AG04450 (cell line): ENCODE data around the gene AGAP2. TPM values are rescaled to one million over a fixed set of nuclear protein-coding genes. Genes with fewer than 3 reads are reported as not detected.

ENCODE experiments used
- CTCF ChIA-PET: fragments of 300-600, 350-600 bp; formaldehyde crosslinking; extraction: SDS; loops from one replicate; lab custom pipeline; 2022; ENCODE audit warnings: antibody characterized with exemption, inconsistent platforms; lab: Charles Lee
- POLR2A ChIA-PET: fragments of 350-600 bp; formaldehyde crosslinking; extraction: SDS; loops from one replicate; lab custom pipeline; 2021; ENCODE audit warnings: antibody characterized with exemption, inconsistent platforms; lab: Yijun Ruan, JAX
- DNase-seq: peaks from one replicate; pipeline ENCODE4 v3.0.0-alpha.2; 2011; ENCODE audit warnings: low read depth, low spot score
- H3K27ac ChIP-seq: one replicate; pipeline ENCODE4 v1.5.1; 2012; ENCODE audit warnings: low read depth, low read length, control low read depth
- H3K27me3 ChIP-seq: one replicate; pipeline ENCODE4 v1.6.0; 2012; ENCODE audit warnings: low read length; ENCODE audit not compliant: control insufficient read depth, insufficient read depth
- H3K4me3 ChIP-seq: 2 replicates; pipeline ENCODE4 v1.5.1; 2011; ENCODE audit warnings: mild to moderate bottlenecking, low read depth, low read length, control low read depth
- H3K9me3 ChIP-seq: 2 replicates; pipeline ENCODE4 v1.5.1; 2012; ENCODE audit warnings: low read length; ENCODE audit not compliant: control insufficient read depth, insufficient read depth
- polyA plus RNA-seq: library from polyadenylated mRNA; depleted of rRNA; stranded (reverse); fragments of >200 nt; gene quantifications from 2 replicates; pipeline ENCODE4 v1.2.3, GENCODE V29; 2011
- TF ChIP-seq, protein P1 (sequence below): IDR thresholded peaks from 2 replicates; pipeline ENCODE4 v1.5.1; 2011; ENCODE audit warnings: low read depth, low read length, control low read depth, inconsistent platforms

AGAP2 gene
- polyA plus RNA-seq, 1 experiment = 0.02 TPM

DNA sequence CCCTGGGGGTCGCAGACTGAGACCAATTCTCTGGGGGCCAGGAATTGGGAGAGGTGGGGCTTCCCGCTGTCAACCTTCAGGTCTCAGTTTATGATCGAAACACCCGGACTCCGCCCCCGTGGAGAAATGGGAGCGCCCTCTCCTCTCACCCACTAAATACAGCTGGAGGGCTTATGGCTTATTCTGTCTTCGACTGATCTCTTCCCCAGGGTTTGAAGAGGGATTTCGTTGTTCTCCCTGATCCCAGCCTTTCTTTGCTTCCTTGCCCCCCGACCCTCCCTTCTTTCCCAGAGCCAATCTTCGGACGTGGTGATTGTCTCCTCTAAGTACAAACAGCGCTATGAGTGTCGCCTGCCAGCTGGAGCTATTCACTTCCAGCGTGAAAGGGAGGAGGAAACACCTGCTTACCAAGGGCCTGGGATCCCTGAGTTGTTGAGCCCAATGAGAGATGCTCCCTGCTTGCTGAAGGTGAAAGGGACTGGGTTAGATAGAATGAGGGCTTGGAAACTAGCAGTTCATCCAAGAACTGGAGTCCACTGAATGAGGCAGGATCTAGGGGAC lies 44.0 kb downstream of the AGAP2 start:
- POLR2A ChIA-PET = no interaction called here
- H3K27ac ChIP-seq = no peak overlapping the region
- no peaks in the 10 kb centered on the region for H3K9me3 ChIP-seq
- H3K4me3 ChIP-seq = peak overlapping the region; percentile 99
- CTCF ChIA-PET = interaction anchor here (0.7 to 3.6 kb wide), 2 partner anchors 60 to 111 kb away, joined by 3 to 38 read pairs; no protein-coding TSS in a partner anchor
- H3K27me3 ChIP-seq = no peaks in the 10 kb centered on the region
- TF ChIP-seq, protein P1, sequence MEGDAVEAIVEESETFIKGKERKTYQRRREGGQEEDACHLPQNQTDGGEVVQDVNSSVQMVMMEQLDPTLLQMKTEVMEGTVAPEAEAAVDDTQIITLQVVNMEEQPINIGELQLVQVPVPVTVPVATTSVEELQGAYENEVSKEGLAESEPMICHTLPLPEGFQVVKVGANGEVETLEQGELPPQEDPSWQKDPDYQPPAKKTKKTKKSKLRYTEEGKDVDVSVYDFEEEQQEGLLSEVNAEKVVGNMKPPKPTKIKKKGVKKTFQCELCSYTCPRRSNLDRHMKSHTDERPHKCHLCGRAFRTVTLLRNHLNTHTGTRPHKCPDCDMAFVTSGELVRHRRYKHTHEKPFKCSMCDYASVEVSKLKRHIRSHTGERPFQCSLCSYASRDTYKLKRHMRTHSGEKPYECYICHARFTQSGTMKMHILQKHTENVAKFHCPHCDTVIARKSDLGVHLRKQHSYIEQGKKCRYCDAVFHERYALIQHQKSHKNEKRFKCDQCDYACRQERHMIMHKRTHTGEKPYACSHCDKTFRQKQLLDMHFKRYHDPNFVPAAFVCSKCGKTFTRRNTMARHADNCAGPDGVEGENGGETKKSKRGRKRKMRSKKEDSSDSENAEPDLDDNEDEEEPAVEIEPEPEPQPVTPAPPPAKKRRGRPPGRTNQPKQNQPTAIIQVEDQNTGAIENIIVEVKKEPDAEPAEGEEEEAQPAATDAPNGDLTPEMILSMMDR = no peak
- DNase-seq = no peak

DNA sequence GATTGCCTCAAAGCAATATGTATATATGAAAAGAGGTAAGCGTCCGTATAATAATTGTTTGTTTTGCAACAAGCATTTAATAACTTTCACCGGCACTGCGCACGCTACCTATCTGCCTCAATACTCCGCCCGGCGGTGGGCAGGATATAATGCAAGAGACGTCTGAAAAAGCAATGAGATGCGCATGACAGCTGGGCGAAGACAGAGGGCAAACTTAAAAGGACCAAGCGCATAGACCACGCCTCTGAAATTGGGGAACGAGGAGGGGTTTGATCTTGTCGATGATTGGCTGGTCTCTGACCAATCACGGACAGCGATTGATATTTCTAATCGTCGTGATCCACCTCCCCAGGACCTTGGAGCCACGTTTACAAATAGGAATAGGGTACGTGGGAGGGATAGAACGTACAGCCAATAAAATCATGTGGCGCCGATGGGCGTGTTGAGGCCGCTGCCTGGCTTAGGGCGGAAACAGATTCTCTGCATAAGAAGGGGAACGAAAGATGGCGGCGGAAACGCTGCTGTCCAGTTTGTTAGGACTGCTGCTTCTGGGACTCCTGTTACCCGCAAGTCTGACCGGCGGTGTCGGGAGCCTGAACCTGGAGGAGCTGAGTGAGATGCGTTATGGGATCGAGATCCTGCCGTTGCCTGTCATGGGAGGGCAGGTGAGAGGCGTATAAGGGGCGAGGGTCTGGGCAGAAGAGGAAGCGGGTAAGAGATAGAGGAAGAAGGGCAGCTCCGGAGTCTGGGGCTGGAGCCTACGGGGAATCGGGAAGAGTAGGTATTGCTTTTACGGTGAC lies 44.7 kb downstream of the AGAP2 start, which contains the start of gene OS9:
TSS of gene OS9 (plus strand) at position 474 of the 800 bp plus-strand sequence. CDS start at position 504, 30 bp downstream.
- TF ChIP-seq, protein P1 = peak; percentile 85
- Histone ChIP-seq H3K27me3 (no peaks in the 10 kb centered on the region), H3K4me3 (peak within 1 kb of the TSS; percentile 99), H3K9me3 (no peaks in the 10 kb centered on the region), H3K27ac (peak within 1 kb of the TSS; percentile 68)
- ChIA-PET POLR2A (interaction anchor here (0.6 kb wide), 1 partner anchor 89 kb away, joined by 3 read pairs; no protein-coding TSS in a partner anchor), CTCF (interaction anchor here (0.6 to 3.6 kb wide), 5 partner anchors 19 to 235 kb away, joined by 3 to 38 read pairs (median 3); no protein-coding TSS in a partner anchor)
- DNase-seq = peak; percentile 99

DNA sequence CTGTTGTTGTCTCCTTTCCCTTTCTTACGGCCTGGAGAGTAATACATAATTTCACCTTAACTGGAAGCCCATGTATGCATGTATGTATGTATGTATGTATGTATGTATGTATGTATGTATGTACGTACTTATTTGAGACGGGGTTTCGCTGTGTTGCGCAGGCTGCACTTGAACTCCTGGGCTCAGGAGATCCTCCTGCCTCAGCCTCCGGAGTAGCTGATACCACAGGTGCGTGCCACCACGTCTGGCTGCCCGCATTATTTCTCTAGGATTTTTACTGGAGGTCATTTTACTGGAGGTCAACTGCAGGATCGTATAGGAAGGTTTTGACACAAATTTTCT lies 45.3 kb downstream of the AGAP2 start:
- DNase-seq = no peak
- POLR2A ChIA-PET = interaction anchor here (0.6 kb wide), 1 partner anchor 90 kb away, joined by 3 read pairs; no protein-coding TSS in a partner anchor
- Histone ChIP-seq H3K27me3 (no peaks in the 10 kb centered on the region), H3K4me3 (peak overlapping the region; percentile 31; the same call in 1 of the 2 replicates), H3K9me3 (no peaks in the 10 kb centered on the region), H3K27ac (no peak overlapping the region)
- TF ChIP-seq, protein P1 = no peak
- CTCF ChIA-PET = interaction anchor here (0.9 to 3.6 kb wide), 4 partner anchors 33 to 234 kb away, joined by 3 to 38 read pairs (median 5); no protein-coding TSS in a partner anchor

DNA sequence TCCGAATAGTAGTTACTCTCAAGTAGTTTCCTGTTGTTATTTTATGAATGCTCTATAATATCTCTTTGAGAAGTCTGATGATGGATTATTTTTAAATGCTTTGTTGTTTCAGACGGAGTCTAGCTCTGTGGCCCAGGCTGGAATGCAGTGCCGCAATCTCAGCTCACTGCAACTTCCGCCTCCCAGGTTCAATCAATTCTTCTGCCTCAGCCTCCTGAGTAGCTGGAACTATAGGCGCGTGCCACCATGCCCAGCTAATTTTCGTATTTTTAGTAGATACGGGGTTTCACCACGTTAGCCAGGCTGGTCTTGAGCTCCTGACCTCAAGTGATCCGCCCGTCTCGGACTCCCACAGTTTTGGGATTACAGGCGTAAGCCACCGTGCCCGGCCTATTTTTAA lies 46.0 kb downstream of the AGAP2 start:
- DNase-seq = no peak
- TF ChIP-seq, protein P1 = no peak
- CTCF ChIA-PET = interaction anchor here (0.6 to 3.6 kb wide), 4 partner anchors 13 to 109 kb away, joined by 3 to 38 read pairs (median 6); no protein-coding TSS in a partner anchor
- POLR2A ChIA-PET = no interaction called here
- Histone ChIP-seq H3K9me3 (no peaks in the 10 kb centered on the region), H3K27ac (no peak overlapping the region), H3K4me3 (no peak overlapping the region), H3K27me3 (no peaks in the 10 kb centered on the region)

DNA sequence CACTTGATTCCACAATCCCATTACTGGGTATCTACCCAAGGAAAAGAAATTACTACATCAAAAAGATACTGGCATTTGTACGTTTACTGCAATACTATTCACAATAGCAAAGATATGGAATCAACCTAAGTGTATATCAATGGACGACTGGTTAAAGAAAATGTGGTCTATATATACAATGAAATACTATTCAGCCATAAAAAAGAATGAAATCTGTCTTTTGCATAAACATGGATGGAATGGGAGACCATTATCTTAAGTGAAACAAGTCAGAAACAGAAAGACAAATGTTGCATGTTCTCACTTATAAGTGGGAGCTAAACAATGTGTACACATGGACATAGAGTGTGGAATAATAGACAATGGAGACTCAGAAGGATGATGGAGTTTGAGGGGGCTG lies 49.6 kb downstream of the AGAP2 start:
- H3K27me3 ChIP-seq = peaks cover 4% of the 10 kb centered on the region
- H3K9me3 ChIP-seq = no peaks in the 10 kb centered on the region
- no peak overlapping the region for H3K27ac ChIP-seq
- CTCF ChIA-PET = no interaction called here
- POLR2A ChIA-PET = no interaction called here
- TF ChIP-seq, protein P1 = no peak
- no peak for DNase-seq
- H3K4me3 ChIP-seq = no peak overlapping the region
